CD4-positive, alpha-beta T cell treated with Interleukin-12 subunit alpha and Interleukin-12 subunit beta, for 1 hour (primary cell): ENCODE measurements around the gene OR7G1.
"Not testable (repeated sequence)": the region's sequence is repeated elsewhere in the genome, so short reads cannot be mapped to it uniquely, and the experiment has no call there.

Experiments
- DNase-seq: peaks from one replicate; pipeline ENCODE4 v3.0.0-alpha.2; 2020

OR7G1 gene

GRCh38 chr19:9076901-9077300, 38.7 kb downstream of the OR7G1 start:
- DNase-seq, result no peak

- no peak for DNase-seq
Measured at GRCh38 chr19:9075064-9075949, 40.3 kb downstream of the OR7G1 start.

- DNase-seq, result no peak
Measured at GRCh38 chr19:9073806-9074205, 41.8 kb downstream of the OR7G1 start.

- not testable (repeated sequence) for DNase-seq
Measured at GRCh38 chr19:9071720-9072119, 43.8 kb downstream of the OR7G1 start.

- no peak for DNase-seq
Measured at GRCh38 chr19:9070066-9070465, 45.5 kb downstream of the OR7G1 start.

GRCh38 chr19:9065457-9066014, 50.0 kb downstream of the OR7G1 start:
- DNase-seq, result no peak
